ENCODE results near the gene LSM7. TPM values are rescaled to one million over a fixed set of nuclear protein-coding genes. Genes with fewer than 3 reads are reported as not detected.

Gene LSM7
- total RNA-seq, 2 donors from 2014 or later = 99.0 to 185 TPM

- no peak for DNase-seq
- no peaks in the 10 kb centered on the region for H3K9me3 ChIP-seq
- intact Hi-C loops (cut with DNase I) = no loop called here
- H3K27ac ChIP-seq = no peak overlapping the region
- TF ChIP-seq CTCF (IDR thresholded peaks at IDR 0.05) = no peak
- H3K27me3 ChIP-seq = peaks cover 12% of the 10 kb centered on the region
- peaks cover 6% of the 10 kb centered on the region for H3K4me1 ChIP-seq
- H3K4me3 ChIP-seq = no peak overlapping the region
- H3K9ac ChIP-seq (ENCODE audit: low read depth in 2 of 2, low read length in 2 of 2) = no peak overlapping the region
- no peaks in the 10 kb centered on the region for H3K36me3 ChIP-seq
Measured at GRCh38 chr19:2280633-2281264, 47.6 kb downstream of the LSM7 start.

GRCh38 chr19:2278459-2279158 lies 49.8 kb downstream of the LSM7 start:
- intact Hi-C loops (cut with DNase I) = loop anchor here (5.0 kb wide), 1 partner anchor 39 kb away; no protein-coding TSS in a partner anchor
- peak; percentile 67 for DNase-seq
- Histone ChIP-seq H3K9ac (ENCODE audit: low read depth in 2 of 2, low read length in 2 of 2) (no peak overlapping the region), H3K4me3 (no peak overlapping the region), H3K4me1 (peaks cover 21% of the 10 kb centered on the region), H3K36me3 (no peaks in the 10 kb centered on the region), H3K27ac (no peak overlapping the region), H3K9me3 (no peaks in the 10 kb centered on the region), H3K27me3 (peaks cover 12% of the 10 kb centered on the region)
- TF ChIP-seq CTCF (IDR thresholded peaks at IDR 0.05) = no peak

- intact Hi-C loops (cut with DNase I) = loop anchor here (5.0 kb wide), 1 partner anchor 40 kb away; no protein-coding TSS in a partner anchor
- H3K4me3 ChIP-seq = no peak overlapping the region
- no peak overlapping the region for H3K9ac ChIP-seq (ENCODE audit: low read depth in 2 of 2, low read length in 2 of 2)
- no peak for TF ChIP-seq CTCF (IDR thresholded peaks at IDR 0.05)
- no peaks in the 10 kb centered on the region for H3K9me3 ChIP-seq
- H3K36me3 ChIP-seq = no peaks in the 10 kb centered on the region
- peaks cover 4% of the 10 kb centered on the region for H3K27me3 ChIP-seq
- peaks cover 32% of the 10 kb centered on the region for H3K4me1 ChIP-seq
- no peak for DNase-seq
- no peak overlapping the region for H3K27ac ChIP-seq
Measured at GRCh38 chr19:2277138-2277537, 51.2 kb downstream of the LSM7 start.

- no peak overlapping the region for H3K4me3 ChIP-seq
- TF ChIP-seq CTCF (IDR thresholded peaks at IDR 0.05) = no peak
- no peak overlapping the region for H3K27ac ChIP-seq
- no peaks in the 10 kb centered on the region for H3K9me3 ChIP-seq
- H3K36me3 ChIP-seq = no peaks in the 10 kb centered on the region
- H3K9ac ChIP-seq (ENCODE audit: low read depth in 2 of 2, low read length in 2 of 2) = peak overlapping the region; percentile 19 to 24
- H3K27me3 ChIP-seq = no peaks in the 10 kb centered on the region
- intact Hi-C loops (cut with DNase I) = loop anchor here (5.0 kb wide), 1 partner anchor 41 kb away; no protein-coding TSS in a partner anchor
- H3K4me1 ChIP-seq = peaks cover 39% of the 10 kb centered on the region
- no peak for DNase-seq
Measured at GRCh38 chr19:2276429-2276986, 51.9 kb downstream of the LSM7 start.

GRCh38 chr19:2275588-2276428 lies 52.6 kb downstream of the LSM7 start:
- no peak overlapping the region for H3K4me3 ChIP-seq
- H3K9me3 ChIP-seq = no peaks in the 10 kb centered on the region
- no peaks in the 10 kb centered on the region for H3K36me3 ChIP-seq
- TF ChIP-seq CTCF (IDR thresholded peaks at IDR 0.05) = no peak
- no peaks in the 10 kb centered on the region for H3K27me3 ChIP-seq
- H3K9ac ChIP-seq (ENCODE audit: low read depth in 2 of 2, low read length in 2 of 2) = peak overlapping the region; percentile 35 to 68
- H3K27ac ChIP-seq = peak overlapping the region; percentile 50
- H3K4me1 ChIP-seq = peaks cover 40% of the 10 kb centered on the region
- DNase-seq = peak; percentile 53
- intact Hi-C loops (cut with DNase I) = loop anchor here (2.0 to 5.0 kb wide), 2 partner anchors 41 to 115 kb away; no protein-coding TSS in a partner anchor

All from colonic mucosa (tissue), 4 donors.